DMS114 treated with DMSO at 0.1 percent for 48 hours (cell line): ENCODE measurements around the gene HIVEP2.

Source experiments
- DNase-seq: peaks from one replicate; lab custom pipeline; 2025; ENCODE audit not compliant: unreplicated experiment; lab: John Stamatoyannopoulos, UW

HIVEP2 gene

GRCh38 chr6:142790257-142790656, 154.7 kb downstream of the HIVEP2 start:
- no peak for DNase-seq

- no peak for DNase-seq
These were observed 157.6 kb downstream of the HIVEP2 start for GRCh38 chr6:142787422-142787821.

GRCh38 chr6:142786476-142786875, 158.5 kb downstream of the HIVEP2 start:
- no peak for DNase-seq

GRCh38 chr6:142784344-142784743, 160.6 kb downstream of the HIVEP2 start:
- DNase-seq, result no peak

GRCh38 chr6:142783499-142783898, 161.5 kb downstream of the HIVEP2 start:
- no peak for DNase-seq

GRCh38 chr6:142781129-142781528, 163.8 kb downstream of the HIVEP2 start:
- DNase-seq, result no peak

- no peak for DNase-seq
These were observed 170.9 kb downstream of the HIVEP2 start for GRCh38 chr6:142773859-142774648.

- no peak for DNase-seq
These were observed 171.7 kb downstream of the HIVEP2 start for GRCh38 chr6:142773324-142773723.

GRCh38 chr6:142771162-142771561, 173.8 kb downstream of the HIVEP2 start:
- no peak for DNase-seq

GRCh38 chr6:142765306-142765705, 179.7 kb downstream of the HIVEP2 start:
- no peak for DNase-seq

GRCh38 chr6:142764311-142764710, 180.7 kb downstream of the HIVEP2 start:
- DNase-seq, result no peak

- DNase-seq, result no peak
These were observed 181.8 kb downstream of the HIVEP2 start for GRCh38 chr6:142763205-142763604.

- DNase-seq, result no peak
These were observed 183.2 kb downstream of the HIVEP2 start for GRCh38 chr6:142761756-142762155.

GRCh38 chr6:142760152-142760551, 184.8 kb downstream of the HIVEP2 start:
- no peak for DNase-seq

- DNase-seq, result no peak
These were observed 186.3 kb downstream of the HIVEP2 start for GRCh38 chr6:142758629-142759025.

GRCh38 chr6:142757852-142758628, 186.9 kb downstream of the HIVEP2 start:
- no peak for DNase-seq

- no peak for DNase-seq
These were observed 188.8 kb downstream of the HIVEP2 start for GRCh38 chr6:142756215-142756630.

- DNase-seq, result no peak
These were observed 191.8 kb downstream of the HIVEP2 start for GRCh38 chr6:142753196-142753595.

GRCh38 chr6:142752348-142752747, 192.6 kb downstream of the HIVEP2 start:
- DNase-seq, result no peak

GRCh38 chr6:142751452-142751851, 193.5 kb downstream of the HIVEP2 start:
- no peak for DNase-seq

- DNase-seq, result no peak
These were observed 194.0 kb downstream of the HIVEP2 start for GRCh38 chr6:142750998-142751397.

- DNase-seq, result no peak
These were observed 195.4 kb downstream of the HIVEP2 start for GRCh38 chr6:142749556-142749955.
